GM19468 (cell line): ENCODE results near the gene MYOZ3.

Source experiments
- ATAC-seq: cut with Tn5 transposase; IDR thresholded peaks from one replicate; pipeline ENCODE4 v1.9.1; 2021; ENCODE audit warnings: mild to moderate bottlenecking, moderate library complexity, moderate number of reproducible peaks; ENCODE audit not compliant: unreplicated experiment; ENCODE audit errors: extremely low read depth

MYOZ3 gene

DNA sequence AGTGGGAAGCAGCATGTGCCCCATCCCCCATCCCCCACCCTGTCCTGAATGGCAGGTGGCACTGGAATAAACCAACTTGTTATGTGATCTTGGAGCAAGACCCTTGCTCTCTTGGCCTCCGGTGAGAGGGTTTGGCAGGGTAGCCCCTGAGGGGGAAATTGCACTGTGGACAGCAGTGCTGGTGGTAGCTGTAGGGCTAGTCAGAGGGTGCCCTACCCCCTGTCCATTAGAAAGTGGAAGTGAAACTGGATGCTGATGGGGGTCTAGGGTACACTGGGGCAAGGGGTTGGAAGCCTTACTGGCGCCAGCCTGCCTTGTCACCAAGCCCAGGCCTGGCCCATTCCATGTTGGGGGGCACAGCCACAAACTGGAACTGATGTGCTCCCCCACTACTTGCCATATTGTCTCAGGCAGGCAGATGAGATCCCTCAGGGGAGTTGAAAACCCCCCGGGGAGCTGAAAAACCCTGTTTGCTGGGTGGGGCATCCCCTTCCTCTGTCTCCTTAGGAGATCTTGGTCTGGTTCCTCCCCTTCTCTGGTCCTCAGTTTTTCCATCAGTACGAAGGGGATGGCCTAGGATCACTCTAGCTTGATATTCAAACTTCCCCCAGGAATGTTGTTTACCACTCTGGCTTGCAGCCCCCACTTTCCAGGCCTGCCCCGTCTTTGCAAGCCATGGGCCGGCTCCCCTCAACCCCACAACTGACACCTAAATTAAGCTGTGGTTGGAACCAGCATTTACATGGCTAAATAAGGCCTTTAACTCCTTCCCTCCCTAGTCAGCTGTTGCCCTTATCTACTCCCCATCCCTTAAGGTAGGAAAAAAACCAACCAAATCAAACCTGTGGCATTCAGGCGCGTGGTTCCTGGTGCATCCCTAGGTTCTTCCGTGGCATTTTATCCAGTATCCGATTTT lies 35.0 kb upstream of the MYOZ3 start:
- ATAC-seq, result no peak

DNA sequence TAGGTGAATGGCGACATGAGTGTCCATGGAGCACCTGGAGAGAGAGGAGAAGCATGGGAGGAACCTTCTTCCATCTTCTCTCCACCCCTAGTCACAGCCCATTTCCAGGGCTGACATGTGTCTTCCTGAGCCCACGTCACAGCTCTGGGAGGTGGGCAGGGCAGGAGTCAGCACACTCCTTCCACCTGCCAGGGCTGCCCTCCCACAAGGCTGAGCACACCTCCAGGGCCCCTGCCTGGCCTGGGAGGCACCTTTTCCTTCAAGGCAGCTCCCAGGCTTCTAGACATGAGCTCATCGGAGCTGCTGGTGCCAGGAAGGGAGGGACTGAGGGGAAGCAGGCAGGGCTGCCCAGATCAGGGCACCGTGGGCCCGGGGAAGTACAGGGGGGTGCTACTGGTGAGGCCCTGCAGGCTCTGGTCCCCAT lies 34.2 kb upstream of the MYOZ3 start:
- ATAC-seq, result no peak

DNA sequence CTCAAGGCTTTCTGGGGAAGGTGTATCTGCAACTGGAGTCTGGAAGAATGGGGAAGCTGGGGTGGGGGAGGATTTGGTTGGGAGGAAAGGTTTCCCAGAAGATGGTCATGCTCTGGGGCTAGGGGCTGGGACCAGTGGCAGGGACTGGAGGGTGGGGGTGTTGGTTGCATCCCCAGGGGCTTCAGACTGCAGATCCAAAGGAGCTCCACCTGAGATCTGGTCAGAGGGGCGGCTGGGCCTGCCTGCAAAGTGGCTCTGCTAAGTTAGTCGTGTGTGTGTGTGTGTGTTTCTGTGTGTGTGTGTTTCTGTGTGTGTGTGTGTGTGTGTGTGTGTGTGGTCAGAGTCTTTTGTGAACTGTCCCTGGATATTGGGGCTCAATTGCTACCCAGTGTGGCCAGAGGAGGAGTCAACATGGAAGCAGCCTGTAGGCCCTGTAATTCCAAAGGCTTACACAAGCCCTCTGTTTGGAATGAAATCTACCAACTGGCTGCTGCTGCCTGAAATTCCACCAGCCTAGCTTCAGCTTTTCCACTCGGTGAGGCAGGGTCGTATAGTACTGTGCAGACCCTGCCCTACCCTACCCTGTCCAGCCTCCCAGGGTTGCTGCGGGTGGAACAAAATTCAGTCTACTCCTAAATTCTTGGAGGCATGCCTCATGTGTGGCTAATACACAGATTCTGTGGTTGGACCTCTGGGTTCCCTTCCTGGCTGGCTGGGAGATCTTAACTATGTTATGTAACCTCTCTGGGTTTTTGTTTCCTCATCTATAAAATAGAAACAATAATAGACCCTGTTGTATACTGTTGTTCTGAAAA lies 33.1 kb upstream of the MYOZ3 start:
- ATAC-seq, result no peak

DNA sequence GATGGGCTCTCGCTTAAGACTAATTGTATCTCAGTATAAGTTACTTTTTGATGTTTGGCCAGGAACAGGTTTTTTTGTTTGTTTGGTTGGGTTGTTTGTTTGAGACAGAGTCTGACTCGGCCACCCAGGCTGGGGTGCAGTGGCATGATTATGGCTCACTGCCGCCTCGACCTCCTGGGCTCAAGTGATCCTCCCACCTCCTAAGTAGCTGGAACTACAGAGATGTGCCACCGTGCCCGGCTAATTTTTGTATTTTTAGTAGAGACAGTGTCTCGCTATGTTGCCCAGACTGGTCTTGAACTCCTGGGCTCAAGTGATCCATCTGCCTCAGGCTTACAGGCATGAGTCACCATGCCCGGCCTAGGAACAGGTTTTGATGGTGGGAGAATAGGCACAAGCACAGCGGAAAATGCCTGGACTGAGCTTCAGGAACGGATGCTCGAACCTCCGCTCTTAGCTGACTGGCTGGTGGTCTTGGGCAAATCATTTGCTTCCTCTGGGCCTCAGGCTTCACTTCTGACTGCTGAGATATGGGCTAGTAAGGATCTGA lies 32.0 kb upstream of the MYOZ3 start:
- ATAC-seq, result no peak

DNA sequence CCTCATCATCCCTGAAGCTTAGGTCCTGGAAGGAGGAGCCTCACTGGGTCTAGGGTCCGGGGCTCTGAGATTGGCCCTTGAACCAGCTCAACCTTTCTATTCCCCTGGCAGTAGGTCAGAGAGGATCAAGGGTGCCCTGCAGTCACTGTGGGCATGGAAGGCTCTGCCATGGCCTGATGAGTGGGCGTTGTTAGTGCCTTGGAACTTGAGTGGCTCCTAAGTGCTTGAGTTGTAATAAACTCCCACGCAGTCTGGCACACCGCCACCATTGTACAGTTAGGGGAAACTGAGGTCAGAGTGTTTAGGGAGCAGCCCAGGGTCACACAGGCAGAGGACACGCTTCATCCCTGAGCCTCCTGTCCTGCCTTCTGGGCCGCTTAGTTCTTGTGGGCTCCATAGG lies 31.0 kb upstream of the MYOZ3 start:
- no peak for ATAC-seq

DNA sequence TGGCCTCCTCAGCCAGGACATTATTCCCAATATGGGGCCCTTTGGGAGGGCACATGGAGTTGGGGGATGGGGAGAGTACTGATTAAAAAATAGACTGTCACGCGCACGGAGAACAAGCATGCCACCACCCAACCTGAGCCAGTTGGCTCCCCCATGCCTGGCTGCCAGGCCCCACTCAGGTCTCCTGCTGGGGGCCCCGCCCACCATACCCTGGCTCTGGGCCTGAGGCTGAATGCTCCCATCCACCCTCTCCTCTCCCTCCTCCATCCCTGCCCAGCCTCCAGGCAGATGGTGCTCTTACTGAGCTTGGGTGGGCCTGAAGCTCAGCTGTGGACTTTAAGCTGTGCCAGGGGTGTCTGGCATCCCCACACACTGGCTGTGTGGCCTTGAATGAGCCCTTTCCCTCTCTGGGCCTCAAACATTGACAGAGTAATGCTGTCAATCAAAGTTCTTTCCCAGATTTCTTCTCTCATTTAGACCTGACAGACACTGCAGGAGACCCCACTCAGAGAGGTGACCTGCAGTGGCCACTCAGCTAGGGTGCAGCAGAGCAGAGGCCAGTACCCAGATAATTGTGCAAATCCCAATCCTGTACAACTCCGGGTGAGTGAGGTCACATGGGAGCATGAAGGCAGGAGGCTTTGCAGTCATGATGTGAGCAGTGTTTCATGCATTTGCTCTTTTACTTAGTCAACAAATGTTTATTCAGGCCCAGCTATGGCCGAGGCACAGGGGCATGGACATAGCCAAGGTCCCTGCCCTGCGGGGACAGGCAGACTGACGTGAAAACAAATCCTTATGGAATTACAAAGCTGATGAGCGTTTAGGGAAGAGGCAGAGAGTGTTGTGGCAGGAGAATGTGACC lies 30.4 kb upstream of the MYOZ3 start:
- no peak for ATAC-seq

DNA sequence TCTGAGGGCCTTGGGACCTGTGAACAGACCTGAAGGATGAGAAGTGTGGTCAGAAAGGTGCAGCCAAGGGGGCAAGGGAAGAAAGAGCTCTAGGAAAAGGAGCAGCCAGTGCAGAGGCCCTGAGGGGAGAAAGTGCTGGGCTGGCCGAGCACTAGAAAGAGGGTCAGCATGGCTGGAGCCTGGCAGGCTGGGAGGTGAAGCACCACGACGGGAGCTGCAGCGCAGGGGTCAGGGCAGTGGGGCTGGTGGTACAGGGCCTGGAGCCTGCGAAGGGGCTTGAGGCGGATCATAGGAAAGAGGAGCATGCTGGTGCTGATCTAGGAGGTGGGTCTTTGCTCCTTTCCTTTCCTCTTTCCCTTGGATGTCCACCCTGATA lies 29.7 kb upstream of the MYOZ3 start:
- no peak for ATAC-seq

DNA sequence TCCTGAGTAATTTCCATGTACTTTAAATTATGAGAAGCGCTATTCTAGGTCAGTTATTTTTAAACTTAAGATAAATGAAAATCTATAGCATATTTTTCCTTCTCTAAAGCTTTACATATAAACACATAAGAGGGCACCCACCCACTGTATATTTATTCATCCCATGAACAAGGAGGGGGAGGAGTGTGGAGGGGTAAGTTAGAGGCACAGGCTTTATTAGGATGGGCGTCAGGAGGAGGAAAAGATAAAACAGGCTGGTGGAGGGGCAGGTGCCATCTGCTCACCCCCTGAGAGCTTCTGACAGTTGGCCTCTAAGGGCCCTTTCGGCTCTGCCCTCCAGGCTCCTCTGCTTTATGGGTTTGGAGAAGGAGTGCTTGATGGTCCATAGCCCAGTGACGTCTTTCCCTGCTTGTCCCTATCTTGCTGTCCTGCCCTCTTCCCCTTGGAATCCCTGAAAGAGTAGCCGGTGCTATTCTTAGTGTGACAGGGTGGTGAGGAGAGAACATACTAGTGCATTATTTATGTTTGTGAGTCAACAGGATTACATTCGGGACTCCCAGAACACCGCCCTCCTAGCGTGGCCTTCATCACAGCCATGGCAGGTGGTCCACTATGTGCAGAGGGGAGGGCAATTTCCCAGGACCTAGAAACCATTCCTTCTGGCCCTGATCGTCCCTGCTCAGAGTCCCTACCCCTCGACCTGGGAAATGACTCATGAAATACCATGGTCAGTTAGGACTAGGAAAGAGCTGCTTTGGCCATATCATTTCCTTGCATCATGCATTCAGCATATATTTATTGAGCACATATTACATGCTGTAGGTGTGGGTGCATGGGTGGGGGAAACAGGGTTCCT lies 28.5 kb upstream of the MYOZ3 start:
- ATAC-seq, result no peak

DNA sequence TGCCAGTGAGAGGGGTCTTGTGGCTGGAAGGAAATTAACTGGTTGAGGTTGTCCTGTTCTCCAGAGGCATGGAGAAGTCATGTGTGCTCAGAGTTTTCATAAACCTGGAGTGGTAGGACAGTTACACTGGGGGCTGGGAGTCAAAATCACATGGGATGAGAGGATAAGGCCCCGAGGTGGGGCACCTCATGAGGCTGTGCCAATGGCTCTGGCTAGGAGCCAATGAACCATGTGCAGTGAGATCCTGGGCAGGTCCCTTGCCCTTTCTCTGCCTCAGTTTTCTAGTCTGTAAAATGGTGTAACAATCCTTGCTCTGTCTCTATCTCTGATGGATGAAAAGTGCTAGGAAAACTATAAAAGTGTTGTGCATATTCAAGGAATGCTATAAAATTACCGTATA lies 27.6 kb upstream of the MYOZ3 start:
- no peak for ATAC-seq

DNA sequence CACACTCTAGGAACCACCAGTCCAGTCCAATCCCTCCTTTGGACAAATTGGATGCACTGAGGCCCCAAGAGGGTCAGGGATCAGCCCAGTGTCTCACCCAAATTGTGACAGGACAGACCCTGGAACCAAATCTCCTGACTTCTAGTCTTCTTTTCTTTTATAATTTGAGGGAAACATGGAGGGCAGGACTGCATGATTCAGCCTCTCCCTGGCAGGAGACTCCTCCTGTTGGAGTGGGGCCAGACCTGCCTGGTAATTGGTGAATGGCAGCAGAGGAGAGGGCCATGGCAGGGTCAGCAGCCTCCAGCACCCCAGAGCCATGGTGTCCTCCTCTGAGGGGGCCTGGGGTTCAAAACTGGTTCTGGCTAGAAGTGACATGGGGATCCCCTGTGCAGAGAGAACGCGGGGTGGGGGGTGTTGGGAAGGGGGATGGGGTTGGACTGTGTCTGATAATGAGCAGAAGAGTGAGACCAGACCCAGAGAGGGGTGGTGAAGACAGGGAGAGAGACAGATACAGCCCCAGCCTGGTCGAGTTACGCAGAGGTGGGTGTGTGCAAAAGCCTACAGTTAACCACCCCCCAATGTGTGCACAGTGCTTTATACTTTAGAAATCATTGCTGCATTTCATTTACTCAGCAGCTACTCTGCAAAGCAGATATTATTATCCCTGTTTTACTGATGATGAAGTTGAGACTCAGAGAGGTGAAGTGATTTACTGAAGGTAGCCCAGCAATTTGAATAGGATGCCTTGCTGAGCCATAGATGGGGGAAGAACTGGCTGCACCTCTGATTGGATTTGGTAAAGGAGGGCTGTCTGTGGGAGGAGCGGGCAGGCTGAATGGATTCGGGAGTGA lies 24.4 kb upstream of the MYOZ3 start:
- ATAC-seq, result no peak

DNA sequence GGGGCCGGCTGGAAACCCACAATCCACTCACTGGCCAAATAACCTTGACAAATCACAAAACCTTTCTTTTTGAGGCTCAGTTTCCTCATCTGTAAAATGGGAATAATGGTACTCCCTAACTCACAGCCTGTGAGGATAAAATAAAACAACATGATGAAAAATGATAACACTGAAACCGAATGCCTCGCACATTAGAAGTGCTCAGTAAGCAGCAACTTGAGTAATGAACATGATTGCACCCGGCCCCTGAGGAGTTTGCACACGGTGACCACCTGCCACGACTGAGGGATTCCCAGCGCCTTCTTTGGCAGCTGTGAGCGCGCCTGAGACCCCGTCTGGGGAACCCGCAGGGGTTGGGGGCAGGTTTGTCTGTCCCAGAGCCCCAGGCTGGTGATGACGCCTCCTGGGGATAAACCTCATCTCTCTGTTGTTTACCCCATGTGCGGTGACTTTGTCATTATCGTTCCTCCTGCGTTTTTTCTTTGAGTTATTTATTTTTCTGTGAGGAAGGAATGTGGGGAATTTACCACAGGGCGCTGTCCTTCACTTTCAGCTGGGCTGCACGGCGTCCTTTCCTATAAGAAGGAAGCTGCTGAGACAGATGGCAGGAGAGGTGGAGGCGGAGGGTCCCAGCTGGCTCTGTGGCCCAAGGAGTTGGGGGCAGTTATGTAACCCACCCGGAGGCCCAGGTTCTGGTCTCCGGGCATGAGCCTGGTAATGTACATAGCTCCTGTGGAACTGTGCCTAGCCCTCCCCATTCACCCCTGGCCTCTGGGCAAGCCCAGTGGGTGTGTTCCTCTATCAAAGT lies 23.6 kb upstream of the MYOZ3 start:
- no peak for ATAC-seq

DNA sequence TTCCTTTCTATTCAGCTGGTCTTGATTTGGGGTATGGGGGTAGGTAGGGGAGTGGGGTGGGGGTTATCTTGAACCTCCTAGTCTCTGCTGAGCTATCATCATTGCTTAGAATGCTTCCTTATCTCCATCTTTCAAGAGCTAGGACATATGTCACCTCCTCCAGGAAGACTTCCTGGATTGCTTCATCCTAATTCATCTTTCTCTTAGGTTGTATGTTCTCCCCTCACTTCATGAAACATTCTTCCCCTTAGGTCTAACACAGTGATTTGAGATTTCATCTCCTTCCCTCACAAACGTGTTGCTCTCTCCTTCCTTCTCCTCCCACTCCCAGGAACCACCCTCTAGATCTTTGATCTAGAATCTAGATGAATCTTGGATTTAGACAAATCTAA lies 23.0 kb upstream of the MYOZ3 start:
- no peak for ATAC-seq

DNA sequence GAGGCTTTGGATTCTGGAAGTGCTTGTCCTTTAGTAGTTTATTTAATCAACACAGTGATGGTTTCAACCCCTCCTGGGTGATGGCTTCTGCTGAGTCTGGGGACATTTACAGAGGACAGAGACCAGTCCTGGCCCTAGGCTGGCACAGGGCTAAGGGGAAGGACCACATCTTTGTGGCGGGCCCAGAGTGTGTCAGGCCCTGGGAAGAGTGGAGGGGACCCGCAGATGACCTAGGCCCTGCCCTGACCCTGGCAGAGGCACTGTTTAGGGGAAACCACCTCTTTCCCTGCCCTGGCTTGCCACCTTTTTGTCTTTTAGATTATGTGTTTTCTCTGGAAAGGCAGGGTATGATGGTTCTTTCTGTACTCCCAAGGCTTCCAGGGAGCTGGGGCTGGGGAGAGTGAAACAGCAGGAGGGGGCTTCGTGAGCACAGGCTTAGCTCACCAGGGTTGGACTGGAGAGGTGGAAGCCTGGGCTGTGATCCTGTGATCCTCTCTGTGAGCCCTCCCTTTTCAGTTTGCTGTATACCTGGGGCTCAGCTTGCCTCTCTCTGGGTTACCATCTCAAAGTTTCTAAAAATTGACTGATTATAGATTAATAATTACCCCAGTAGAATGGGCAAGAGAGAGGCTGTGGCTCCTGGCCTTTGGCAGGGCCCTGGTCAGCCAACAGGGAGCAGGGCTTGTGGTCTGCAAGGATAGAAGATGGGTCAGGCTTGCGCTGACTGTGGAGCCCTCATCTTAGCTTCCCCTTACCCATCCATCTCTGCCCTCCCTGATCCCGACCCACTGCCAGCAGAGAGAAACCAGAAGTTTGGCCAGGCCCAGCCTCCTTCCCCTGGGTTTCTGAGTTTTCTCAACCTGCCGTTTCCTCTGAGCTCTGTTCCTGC lies 22.3 kb upstream of the MYOZ3 start:
- ATAC-seq, result no peak

DNA sequence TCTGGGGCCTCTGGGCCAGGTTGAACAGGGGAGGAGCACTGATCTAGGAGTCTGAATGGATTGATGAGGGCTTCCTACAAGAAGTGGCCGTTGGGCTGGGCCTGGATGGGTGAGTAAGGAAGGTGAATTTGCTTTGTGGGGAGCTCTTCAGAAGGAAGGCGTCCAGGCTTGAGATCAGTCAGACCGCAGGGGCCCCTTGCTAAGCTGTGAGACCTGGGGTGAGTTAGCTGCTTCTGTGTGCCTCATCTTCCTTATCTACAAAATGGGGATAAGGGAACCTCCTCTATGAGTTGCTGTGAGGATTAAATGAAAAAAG lies 21.7 kb upstream of the MYOZ3 start:
- no peak for ATAC-seq

DNA sequence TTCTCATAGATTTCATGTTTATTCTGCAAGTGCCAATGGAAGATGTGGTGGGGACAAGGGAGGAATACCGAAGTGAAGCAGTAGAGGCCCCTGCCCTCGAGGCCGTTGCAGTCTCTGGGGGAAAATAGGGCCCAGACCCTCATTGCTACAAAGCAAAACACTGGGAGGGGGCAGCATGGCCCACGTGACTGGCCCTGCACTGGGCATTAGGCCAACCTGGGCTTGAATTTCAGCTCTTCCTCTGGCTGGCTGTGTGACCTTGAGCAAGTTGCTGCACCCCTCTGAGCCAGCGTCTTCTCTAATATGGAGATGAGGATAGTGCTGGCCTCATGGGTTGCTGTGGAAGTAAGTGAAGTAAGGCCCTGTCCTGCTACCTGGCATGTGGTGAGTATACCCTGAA lies 21.3 kb upstream of the MYOZ3 start:
- no peak for ATAC-seq

DNA sequence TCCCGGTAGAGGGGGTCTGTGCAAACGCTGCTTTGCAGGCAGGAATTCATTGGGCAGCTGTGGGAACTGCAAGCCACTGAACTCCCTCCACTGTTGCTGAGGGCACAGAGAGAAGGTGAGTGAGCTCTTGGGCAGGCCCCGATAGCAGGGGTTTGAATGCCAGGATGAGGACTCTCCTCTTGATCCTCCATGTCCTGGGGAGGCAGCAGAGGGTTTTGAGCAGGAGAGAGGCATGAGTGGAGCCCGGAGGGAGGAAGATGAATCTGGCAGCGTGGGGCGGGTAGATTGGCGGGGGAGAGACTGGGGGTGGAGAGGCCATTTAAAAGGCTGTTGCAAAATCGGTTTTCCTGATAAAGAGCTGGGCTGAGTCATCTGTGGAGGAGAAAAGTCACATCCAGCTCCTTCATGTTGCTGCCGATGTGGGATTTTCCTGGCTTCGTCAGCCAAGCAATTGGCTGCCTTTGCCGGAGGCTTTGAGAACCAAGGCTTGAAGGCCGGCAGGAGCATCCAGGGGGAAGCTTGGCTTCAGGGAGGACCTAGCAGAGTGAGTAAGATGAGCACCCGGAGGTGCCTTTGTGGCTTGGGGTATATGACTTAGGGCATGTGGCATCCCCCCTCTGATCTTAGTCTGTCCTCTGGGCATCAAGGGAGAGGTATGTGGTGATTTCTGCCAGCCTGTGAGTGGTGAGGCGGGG lies 20.6 kb upstream of the MYOZ3 start, which contains the start of gene SYNPO:
Gene SYNPO, plus strand, starts transcription at position 350 of the 695 bp plus-strand sequence. CDS start 7,616 bp downstream, outside the sequence.
- ATAC-seq, result no peak
